Breast epithelium (tissue), 4 donors: Measurements from ENCODE around the gene TMPRSS13. TPM values are rescaled to one million over a fixed set of nuclear protein-coding genes. Genes with fewer than 3 reads are reported as not detected.

Experiments used
- DNase-seq, 2 donors: peaks; one replicate each; pipeline ENCODE4 v3.0.0-alpha.2; 2019; ENCODE audit warnings: low spot score in 2 of 2
- H3K27ac ChIP-seq, 2 donors: fragments of 200-600 bp; sonication (generic) in 1 of 2; one replicate each; pipeline ENCODE4 v1.5.1; 2016 to 2019; ENCODE audit warnings: mild to moderate bottlenecking in 1 of 2
- H3K27me3 ChIP-seq, 2 donors: fragments of 200-600 bp; sonication (generic) in 1 of 2; one replicate each; pipeline versions ENCODE4 v1.5.1 to v1.6.0; 2017 to 2019; ENCODE audit warnings: control low read depth in 1 of 2, mild to moderate bottlenecking in 1 of 2
- H3K36me3 ChIP-seq: fragments of 200-600 bp; one replicate; pipeline ENCODE4 v1.5.1; 2019
- H3K4me1 ChIP-seq, 2 donors: fragments of 200-600 bp; sonication (generic); one replicate each; pipeline ENCODE4 v1.5.1; 2016 to 2019; ENCODE audit warnings: control low read depth in 1 of 2
- H3K4me3 ChIP-seq, 3 donors: fragments of 200-600 bp; sonication (generic); 1 replicate in 2 of 3; 2 replicates in 1 of 3; pipeline ENCODE4 v1.5.1; 2016 to 2019; ENCODE audit warnings: mild to moderate bottlenecking in 3 of 3, moderate library complexity in 2 of 3
- H3K9me3 ChIP-seq, 2 donors: fragments of 200-600 bp; sonication (generic) in 1 of 2; one replicate each; pipeline ENCODE4 v1.5.1; 2016 to 2019; ENCODE audit warnings: control low read depth in 1 of 2
- CTCF ChIP-seq, 3 donors: fragments of 450-650 bp; IDR thresholded peaks; one replicate each; pipeline ENCODE4 v1.5.1; 2016 to 2017; ENCODE audit warnings: antibody characterized with exemption in 3 of 3, mild to moderate bottlenecking in 3 of 3, moderate library complexity in 3 of 3
- POLR2A ChIP-seq: fragments of 450-650 bp; IDR thresholded peaks from one replicate; pipeline ENCODE4 v1.6.1; 2016; ENCODE audit warnings: antibody characterized with exemption, mild to moderate bottlenecking, moderate library complexity
- POLR2AphosphoS5 ChIP-seq, 3 donors: sonication (generic); formaldehyde crosslinking; IDR thresholded peaks; one replicate each; pipeline ENCODE4 v1.6.1; 2017; ENCODE audit warnings: antibody characterized with exemption in 3 of 3
- intact Hi-C: fragments of 100-400 bp; cut with DNase I; formaldehyde crosslinking; loops from one replicate; pipeline ENCODE4 v1.15.1; 2023; ENCODE audit warnings: low total_unique reads
- total RNA-seq, 3 donors: library from RNA; depleted of rRNA; stranded (reverse); fragments of >200 nt; gene quantifications; one replicate each; pipeline ENCODE4 v1.1.0, GENCODE V29; 2016

Gene TMPRSS13
- total RNA-seq, 3 donors from 2014 or later: 0.32 to 34.0 (median 12.5) TPM

DNA sequence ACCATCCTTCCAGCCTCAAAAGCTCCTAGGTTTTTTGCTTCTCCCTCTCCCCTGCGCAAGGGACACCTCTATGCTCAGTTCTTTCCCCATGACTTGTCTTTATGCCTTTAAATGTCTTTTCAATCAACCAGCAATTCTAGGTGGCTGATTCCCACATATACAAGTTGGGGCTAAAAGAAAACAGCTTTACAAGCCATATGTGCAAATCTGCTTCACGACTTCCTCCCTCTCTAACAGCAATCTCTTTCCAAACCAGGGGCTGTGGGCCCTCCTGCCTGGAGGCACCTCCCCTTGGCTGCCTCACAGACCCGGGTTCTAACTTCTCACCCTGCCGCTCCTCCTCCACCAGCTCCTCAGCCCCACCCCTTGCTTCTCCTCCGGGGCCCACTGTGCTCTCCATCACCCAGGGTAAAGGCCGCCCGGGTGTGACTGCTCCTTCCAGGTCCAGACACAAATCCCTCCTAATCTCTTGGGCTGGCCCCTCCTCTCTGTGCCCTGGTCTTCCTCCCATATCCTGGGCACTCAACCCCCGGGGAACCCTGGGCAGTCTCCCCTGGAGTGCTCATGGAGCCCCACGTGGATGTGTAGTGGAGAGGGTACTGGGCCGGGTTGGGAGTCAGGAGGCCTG lies 14.1 kb downstream of the TMPRSS13 start:
- H3K27me3 ChIP-seq: no peaks in the 10 kb centered on the region
- no peaks in the 10 kb centered on the region for H3K4me1 ChIP-seq
- H3K36me3 ChIP-seq: no peaks in the 10 kb centered on the region
- no peak overlapping the region for H3K27ac ChIP-seq
- TF ChIP-seq POLR2AphosphoS5 (IDR thresholded peaks at IDR 0.05) (no peak), CTCF (IDR thresholded peaks at IDR 0.05) (no peak), POLR2A (no peak)
- H3K9me3 ChIP-seq: no peaks in the 10 kb centered on the region
- H3K4me3 ChIP-seq: no peak overlapping the region
- intact Hi-C loops: no loop called here
- DNase-seq: peak in 1 of 2 donors; percentile 48

DNA sequence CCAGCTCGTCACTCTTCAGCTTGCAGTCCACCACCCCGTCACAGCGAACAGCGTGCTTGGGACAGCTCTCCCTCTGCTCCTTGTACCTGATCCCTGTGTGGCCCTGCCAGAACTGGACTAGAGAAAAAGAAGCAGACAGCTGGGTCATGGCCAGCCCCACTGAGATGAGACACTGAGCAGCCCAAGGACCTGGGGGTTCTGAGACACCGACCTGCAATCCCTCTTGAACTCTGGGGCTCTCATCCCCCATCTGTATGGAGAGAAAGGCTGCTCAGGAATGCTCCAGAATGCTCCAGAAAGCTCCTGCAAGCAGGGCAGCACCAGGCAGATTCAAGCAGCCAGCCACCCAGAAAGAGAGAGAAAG lies 14.8 kb downstream of the TMPRSS13 start:
- peak in 1 of 2 donors; percentile 36 for DNase-seq
- no peaks in the 10 kb centered on the region for H3K9me3 ChIP-seq
- intact Hi-C loops: no loop called here

DNA sequence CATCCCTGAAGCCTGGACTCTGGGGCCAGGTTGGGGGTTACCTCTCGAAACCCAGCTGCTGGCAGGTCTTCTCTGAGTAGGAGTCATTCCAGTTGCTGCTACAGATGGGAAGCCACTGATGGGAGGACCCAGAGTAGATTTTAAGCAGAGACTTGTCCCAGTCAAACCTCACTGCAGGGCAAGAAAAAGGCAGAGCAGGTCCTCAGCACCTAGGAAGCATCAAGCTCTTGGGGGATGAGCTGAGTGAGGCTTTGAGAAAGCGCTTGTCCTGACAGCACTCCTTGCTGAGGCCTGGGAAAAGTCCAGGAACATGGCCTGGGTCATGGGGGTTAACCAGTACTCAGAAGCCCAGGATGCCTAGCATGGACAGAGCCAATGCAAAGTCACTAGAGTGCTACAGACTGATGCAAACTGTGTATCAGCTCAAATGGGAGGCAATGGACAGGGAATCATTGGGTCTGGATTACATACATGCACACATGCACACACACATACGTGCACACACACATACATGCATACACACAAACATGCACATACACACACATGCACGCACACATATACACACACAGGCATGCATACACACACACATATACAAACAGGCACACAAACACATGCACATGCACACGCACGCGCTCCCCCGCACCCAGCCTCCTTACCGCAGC lies 15.3 kb downstream of the TMPRSS13 start:
- DNase-seq: peak in 1 of 2 donors; percentile 15
- Histone ChIP-seq H3K36me3 (no peaks in the 10 kb centered on the region), H3K27ac (no peak overlapping the region), H3K4me3 (no peak overlapping the region), H3K27me3 (no peaks in the 10 kb centered on the region), H3K4me1 (no peaks in the 10 kb centered on the region), H3K9me3 (no peaks in the 10 kb centered on the region)
- intact Hi-C loops: no loop called here
- TF ChIP-seq CTCF (IDR thresholded peaks at IDR 0.05) (no peak), POLR2AphosphoS5 (IDR thresholded peaks at IDR 0.05) (no peak), POLR2A (no peak)

More for the DNA sequence above, 14.8 kb downstream of the TMPRSS13 start:
- Histone ChIP-seq H3K36me3 (no peaks in the 10 kb centered on the region), H3K27ac (no peak overlapping the region), H3K27me3 (no peaks in the 10 kb centered on the region), H3K4me1 (no peaks in the 10 kb centered on the region), H3K4me3 (no peak overlapping the region)
- no peak for TF ChIP-seq CTCF (IDR thresholded peaks at IDR 0.05)
- TF ChIP-seq POLR2A: no peak
- TF ChIP-seq POLR2AphosphoS5 (IDR thresholded peaks at IDR 0.05): no peak

- DNase-seq: no peak
- Histone ChIP-seq H3K9me3 (no peaks in the 10 kb centered on the region), H3K4me1 (no peaks in the 10 kb centered on the region), H3K36me3 (no peaks in the 10 kb centered on the region), H3K4me3 (no peak overlapping the region), H3K27me3 (no peaks in the 10 kb centered on the region), H3K27ac (no peak overlapping the region)
- no peak for TF ChIP-seq CTCF (IDR thresholded peaks at IDR 0.05)
- no peak for TF ChIP-seq POLR2A
- TF ChIP-seq POLR2AphosphoS5 (IDR thresholded peaks at IDR 0.05): no peak
- intact Hi-C loops: no loop called here
These were observed 16.7 kb downstream of the TMPRSS13 start for GRCh38 chr11:117912497-117912896.

GRCh38 chr11:117911694-117912093 lies 17.5 kb downstream of the TMPRSS13 start:
- H3K4me3 ChIP-seq: no peak overlapping the region
- no peaks in the 10 kb centered on the region for H3K4me1 ChIP-seq
- no peaks in the 10 kb centered on the region for H3K9me3 ChIP-seq
- intact Hi-C loops: loop anchor here (1.0 kb wide), 1 partner anchor 30 kb away; no protein-coding TSS in a partner anchor
- TF ChIP-seq CTCF (IDR thresholded peaks at IDR 0.05) (no peak), POLR2AphosphoS5 (IDR thresholded peaks at IDR 0.05) (no peak), POLR2A (no peak)
- no peak overlapping the region for H3K27ac ChIP-seq
- no peaks in the 10 kb centered on the region for H3K27me3 ChIP-seq
- DNase-seq: peak in 1 of 2 donors; percentile 15
- no peaks in the 10 kb centered on the region for H3K36me3 ChIP-seq
